GM23248 (cell line): ENCODE data around the gene HES4.

Experiments
- EZH2 ChIP-seq: fragments of 200-600 bp; sonication (generic); IDR thresholded peaks from 2 replicates; pipeline ENCODE4 v1.6.1; 2018; ENCODE audit warnings: antibody characterized with exemption, mild to moderate bottlenecking; ENCODE audit not compliant: insufficient read depth, poor library complexity, severe bottlenecking
- EZH2phosphoT487 ChIP-seq: fragments of 200-600 bp; sonication (generic); IDR thresholded peaks from 2 replicates; pipeline ENCODE4 v1.6.1; 2018; ENCODE audit warnings: antibody characterized with exemption, moderate library complexity, mild to moderate bottlenecking, low read depth; ENCODE audit not compliant: insufficient read depth

- TF ChIP-seq EZH2 (no peak), EZH2phosphoT487 (no peak)
Observed at GRCh38 chr1:995665-996633, 3.9 kb downstream of the HES4 start.
